ENCODE data around the gene SWI5.

GRCh38 chr9:128266868-128267590, 9.0 kb upstream of the SWI5 start:
- no peak for TF ChIP-seq EZH2phosphoT487 (IDR thresholded peaks at IDR 0.05; ENCODE audit: unreplicated experiment)
- TF ChIP-seq, protein P1, sequence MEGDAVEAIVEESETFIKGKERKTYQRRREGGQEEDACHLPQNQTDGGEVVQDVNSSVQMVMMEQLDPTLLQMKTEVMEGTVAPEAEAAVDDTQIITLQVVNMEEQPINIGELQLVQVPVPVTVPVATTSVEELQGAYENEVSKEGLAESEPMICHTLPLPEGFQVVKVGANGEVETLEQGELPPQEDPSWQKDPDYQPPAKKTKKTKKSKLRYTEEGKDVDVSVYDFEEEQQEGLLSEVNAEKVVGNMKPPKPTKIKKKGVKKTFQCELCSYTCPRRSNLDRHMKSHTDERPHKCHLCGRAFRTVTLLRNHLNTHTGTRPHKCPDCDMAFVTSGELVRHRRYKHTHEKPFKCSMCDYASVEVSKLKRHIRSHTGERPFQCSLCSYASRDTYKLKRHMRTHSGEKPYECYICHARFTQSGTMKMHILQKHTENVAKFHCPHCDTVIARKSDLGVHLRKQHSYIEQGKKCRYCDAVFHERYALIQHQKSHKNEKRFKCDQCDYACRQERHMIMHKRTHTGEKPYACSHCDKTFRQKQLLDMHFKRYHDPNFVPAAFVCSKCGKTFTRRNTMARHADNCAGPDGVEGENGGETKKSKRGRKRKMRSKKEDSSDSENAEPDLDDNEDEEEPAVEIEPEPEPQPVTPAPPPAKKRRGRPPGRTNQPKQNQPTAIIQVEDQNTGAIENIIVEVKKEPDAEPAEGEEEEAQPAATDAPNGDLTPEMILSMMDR (conservative IDR thresholded peaks at IDR 0.05; ENCODE audit: low read depth in 2 of 2): no peak
